OCI-LY1 (cell line): ENCODE results near the gene PRR5L.

Experiments used
- H2AFZ ChIP-seq: fragments of 200-600 bp; sonication (generic), shearing (Covaris generic); 2 replicates; pipeline ENCODE4 v1.6.0; 2014; ENCODE audit warnings: antibody characterized with exemption, mild to moderate bottlenecking, low read length
- H3F3A ChIP-seq: fragments of 200-600 bp; sonication (generic), shearing (Covaris generic); 2 replicates; pipeline ENCODE4 v1.6.0; 2014; ENCODE audit warnings: mild to moderate bottlenecking, antibody characterized with exemption, low read length, moderate library complexity; ENCODE audit not compliant: insufficient read depth
- H3K27ac ChIP-seq: fragments of 200-600 bp; sonication (generic); 2 replicates; pipeline ENCODE4 v1.5.1; 2014; ENCODE audit warnings: low read length, mixed run types, mild to moderate bottlenecking, low read depth; ENCODE audit not compliant: poor library complexity, severe bottlenecking
- H3K27me3 ChIP-seq: fragments of 200-600 bp; sonication (generic); 2 replicates; pipeline ENCODE4 v1.6.0; 2014; ENCODE audit warnings: antibody characterized with exemption, mild to moderate bottlenecking, low read length, moderate library complexity; ENCODE audit not compliant: insufficient read depth
- H3K36me3 ChIP-seq: fragments of 200-600 bp; sonication (generic); 2 replicates; pipeline ENCODE4 v1.6.1; 2014; ENCODE audit warnings: mild to moderate bottlenecking, antibody characterized with exemption, low read length, moderate library complexity, mixed read lengths; ENCODE audit not compliant: insufficient read depth
- H3K4me1 ChIP-seq: fragments of 200-600 bp; sonication (generic); 2 replicates; pipeline ENCODE4 v1.5.1; 2014; ENCODE audit warnings: mild to moderate bottlenecking, low read length, moderate library complexity; ENCODE audit not compliant: insufficient read depth, severe bottlenecking
- H3K4me2 ChIP-seq: fragments of 200-600 bp; sonication (generic), shearing (Covaris generic); 2 replicates; pipeline ENCODE4 v1.6.1; 2014; ENCODE audit warnings: low read length
- H3K4me3 ChIP-seq: fragments of 200-600 bp; sonication (generic); 2 replicates; pipeline ENCODE4 v1.5.1; 2014; ENCODE audit warnings: low read length, low read depth, mild to moderate bottlenecking, mixed read lengths; ENCODE audit not compliant: poor library complexity, severe bottlenecking
- H3K79me2 ChIP-seq: fragments of 200-600 bp; shearing (Covaris generic); 2 replicates; pipeline ENCODE4 v1.6.1; 2016; ENCODE audit warnings: mixed run types, low read length, mixed read lengths; ENCODE audit not compliant: insufficient read depth
- H3K9ac ChIP-seq: fragments of 200-600 bp; sonication (generic), shearing (Covaris generic); 2 replicates; pipeline ENCODE4 v1.6.1; 2014; ENCODE audit warnings: mild to moderate bottlenecking, low read length, mixed read lengths
- H3K9me2 ChIP-seq: fragments of 200-600 bp; sonication (generic), shearing (Covaris generic); 2 replicates; pipeline ENCODE4 v1.6.1; 2014; ENCODE audit warnings: low read depth, mild to moderate bottlenecking, low read length, mixed read lengths
- H3K9me3 ChIP-seq: fragments of 200-600 bp; shearing (Covaris generic); 2 replicates; pipeline ENCODE4 v1.6.1; 2014; ENCODE audit warnings: low read length, mixed read lengths
- H4K20me1 ChIP-seq: fragments of 200-600 bp; sonication (generic), shearing (Covaris generic); 2 replicates; pipeline ENCODE4 v1.6.0; 2016; ENCODE audit warnings: mild to moderate bottlenecking, low read length; ENCODE audit not compliant: insufficient read depth
- CTCF ChIP-seq: fragments of 200-600 bp; sonication (generic), shearing (Covaris generic); IDR thresholded peaks from 2 replicates; pipeline ENCODE4 v1.5.1; 2017; ENCODE audit warnings: mild to moderate bottlenecking, antibody characterized with exemption, low read length, moderate library complexity, mixed read lengths
- EZH2 ChIP-seq: fragments of 200-600 bp; sonication (generic), shearing (Covaris generic); IDR thresholded peaks from 2 replicates; pipeline ENCODE4 v1.8.0; 2017; ENCODE audit warnings: borderline replicate concordance, mixed run types, mild to moderate bottlenecking, antibody characterized with exemption, low read length, moderate library complexity, mixed read lengths

The PRR5L gene

GRCh38 chr11:36249246-36249645 lies 46.8 kb upstream of the PRR5L start:
- H3K27me3 ChIP-seq: no peaks in the 10 kb centered on the region
- no peak overlapping the region for H3K4me2 ChIP-seq
- H3K9me2 ChIP-seq: no peaks in the 10 kb centered on the region
- no peak overlapping the region for H3K27ac ChIP-seq
- no peak overlapping the region for H3K4me3 ChIP-seq
- H3K4me1 ChIP-seq: no peaks in the 10 kb centered on the region
- H3K9ac ChIP-seq: no peak overlapping the region
- H2AFZ ChIP-seq: no peak overlapping the region
- no peaks in the 10 kb centered on the region for H3K9me3 ChIP-seq
- H3K36me3 ChIP-seq: no peaks in the 10 kb centered on the region
- no peak for TF ChIP-seq CTCF
- TF ChIP-seq EZH2: no peak
- H3F3A ChIP-seq: no peaks in the 10 kb centered on the region
- H3K79me2 ChIP-seq: no peaks in the 10 kb centered on the region
- H4K20me1 ChIP-seq: no peaks in the 10 kb centered on the region

- Histone ChIP-seq H3K27me3 (no peaks in the 10 kb centered on the region), H3K4me3 (no peak overlapping the region), H3K9me2 (no peaks in the 10 kb centered on the region), H3K9ac (no peak overlapping the region), H3K27ac (no peak overlapping the region), H3K36me3 (no peaks in the 10 kb centered on the region), H3F3A (no peaks in the 10 kb centered on the region), H3K4me2 (no peak overlapping the region), H2AFZ (no peak overlapping the region), H4K20me1 (no peaks in the 10 kb centered on the region), H3K79me2 (no peaks in the 10 kb centered on the region), H3K9me3 (no peaks in the 10 kb centered on the region), H3K4me1 (no peaks in the 10 kb centered on the region)
- no peak for TF ChIP-seq EZH2
- TF ChIP-seq CTCF: no peak
These were observed 44.3 kb upstream of the PRR5L start for GRCh38 chr11:36251823-36252222.

- Histone ChIP-seq H2AFZ (no peak overlapping the region), H4K20me1 (no peaks in the 10 kb centered on the region), H3K4me1 (no peaks in the 10 kb centered on the region), H3K36me3 (no peaks in the 10 kb centered on the region), H3K9ac (no peak overlapping the region), H3K27ac (no peak overlapping the region), H3K79me2 (no peaks in the 10 kb centered on the region), H3K9me2 (no peaks in the 10 kb centered on the region), H3K27me3 (no peaks in the 10 kb centered on the region), H3K9me3 (no peaks in the 10 kb centered on the region), H3K4me3 (no peak overlapping the region), H3K4me2 (no peak overlapping the region), H3F3A (no peaks in the 10 kb centered on the region)
- no peak for TF ChIP-seq EZH2
- TF ChIP-seq CTCF: no peak
These were observed 42.9 kb upstream of the PRR5L start for GRCh38 chr11:36253238-36253637.
